GM19193 (cell line): Measurements from ENCODE around the gene USP35.

Experiments
- POLR2A ChIP-seq: IDR thresholded peaks from 4 replicates; pipeline ENCODE4 v1.6.1; 2011; ENCODE audit not compliant: insufficient read depth, insufficient read length; ENCODE audit errors: extremely low read depth

Gene USP35

GRCh38 chr11:78187366-78188285 is 1.1 kb upstream of the USP35 start:
- TF ChIP-seq POLR2A: no peak

GRCh38 chr11:78189174-78189724 is 530 bp downstream of the USP35 start:
- TF ChIP-seq POLR2A: no peak

GRCh38 chr11:78189851-78190250 is 1.1 kb downstream of the USP35 start:
- no peak for TF ChIP-seq POLR2A

GRCh38 chr11:78190374-78190773 is 1.7 kb downstream of the USP35 start:
- no peak for TF ChIP-seq POLR2A

GRCh38 chr11:78190871-78191538 is 2.3 kb downstream of the USP35 start:
- TF ChIP-seq POLR2A: no peak

GRCh38 chr11:78192223-78192719 is 3.6 kb downstream of the USP35 start:
- no peak for TF ChIP-seq POLR2A

GRCh38 chr11:78192911-78193351 is 4.2 kb downstream of the USP35 start:
- TF ChIP-seq POLR2A: no peak

- TF ChIP-seq POLR2A: no peak
Measured at GRCh38 chr11:78193806-78194205, 5.1 kb downstream of the USP35 start.

- no peak for TF ChIP-seq POLR2A
Measured at GRCh38 chr11:78194490-78194889, 5.8 kb downstream of the USP35 start.

- TF ChIP-seq POLR2A: no peak
Measured at GRCh38 chr11:78195917-78196560, 7.3 kb downstream of the USP35 start.

GRCh38 chr11:78196661-78197091 is 8.0 kb downstream of the USP35 start:
- no peak for TF ChIP-seq POLR2A

GRCh38 chr11:78197816-78198215 is 9.1 kb downstream of the USP35 start:
- TF ChIP-seq POLR2A: no peak

- TF ChIP-seq POLR2A: no peak
Measured at GRCh38 chr11:78199015-78199652, 10.4 kb downstream of the USP35 start.

GRCh38 chr11:78199653-78200015 is 10.9 kb downstream of the USP35 start:
- TF ChIP-seq POLR2A: no peak
